Measurements from ENCODE around the gene MCRIP2.

GRCh38 chr16:681746-682427, 40.3 kb downstream of the MCRIP2 start:
- TF ChIP-seq CTCF (IDR thresholded peaks at IDR 0.05; ENCODE audit: low read length) (no peak), EZH2 (IDR thresholded peaks at IDR 0.05; ENCODE audit: borderline replicate concordance, low read length) (no peak)
